HepG2 (cell line): ENCODE measurements around the gene IGFALS. TPM values are rescaled to one million over a fixed set of nuclear protein-coding genes. Genes with fewer than 3 reads are reported as not detected.

ENCODE experiments used
- ATF6 ChIP-seq: sonication (generic); formaldehyde crosslinking; conservative IDR thresholded peaks from 2 replicates; pipeline ENCODE4 v1.4.0; 2020; ENCODE audit warnings: missing genetic modification reagents
- BHLHE40 ChIP-seq: IDR thresholded peaks from 2 replicates; pipeline ENCODE4 v1.6.1; 2011; ENCODE audit warnings: low read length, improper control_type of control experiment
- EZH2 ChIP-seq: conservative IDR thresholded peaks from 2 replicates; pipeline ENCODE4 v1.6.1; 2012; ENCODE audit warnings: mild to moderate bottlenecking, low read depth, low read length, moderate library complexity
- IRF1 ChIP-seq: sonication (generic); formaldehyde crosslinking; IDR thresholded peaks from 2 replicates; pipeline ENCODE4 v1.4.0; 2020; ENCODE audit warnings: low read depth, mild to moderate bottlenecking, missing genetic modification reagents
- ISL2 ChIP-seq: sonication (generic); formaldehyde crosslinking; IDR thresholded peaks from 2 replicates; pipeline ENCODE4 v1.5.0; 2020; ENCODE audit warnings: missing genetic modification reagents
- MEIS1 ChIP-seq: sonication (generic); formaldehyde crosslinking; IDR thresholded peaks from 2 replicates; pipeline ENCODE4 v1.9.0; 2021; ENCODE audit warnings: mild to moderate bottlenecking, missing genetic modification reagents, moderate library complexity, borderline replicate concordance
- MIXL1 ChIP-seq: IDR thresholded peaks from 2 replicates; pipeline ENCODE4 v1.6.1; 2016
- MYPOP ChIP-seq: sonication (generic); formaldehyde crosslinking; IDR thresholded peaks from 2 replicates; pipeline ENCODE4 v1.8.1; 2023; ENCODE audit warnings: mild to moderate bottlenecking, moderate library complexity, missing genetic modification reagents
- NRL ChIP-seq: sonication (generic); formaldehyde crosslinking; IDR thresholded peaks from 2 replicates; pipeline ENCODE4 v1.5.0; 2020; ENCODE audit warnings: missing genetic modification reagents, mild to moderate bottlenecking, moderate library complexity, borderline replicate concordance
- SP140L ChIP-seq: sonication (generic); formaldehyde crosslinking; IDR thresholded peaks from 2 replicates; pipeline ENCODE4 v1.4.0; 2020; ENCODE audit warnings: missing genetic modification reagents, borderline replicate concordance
- STAG1 ChIP-seq: sonication (generic); formaldehyde crosslinking; IDR thresholded peaks from 2 replicates; pipeline ENCODE4 v1.4.0; 2020; ENCODE audit warnings: missing genetic modification reagents
- USF2 ChIP-seq, 2 experiments: sonication (generic) in 1 of 2; formaldehyde crosslinking in 1 of 2; IDR thresholded peaks; 2 replicates each; pipeline versions ENCODE4 v1.5.1 to v1.6.1; 2011 to 2020; ENCODE audit warnings: borderline replicate concordance in 1 of 2, low read depth in 1 of 2, low read length in 1 of 2, mild to moderate bottlenecking in 1 of 2, missing genetic modification reagents in 1 of 2, moderate library complexity in 1 of 2
- ZNF124 ChIP-seq: sonication (generic); formaldehyde crosslinking; IDR thresholded peaks from 2 replicates; pipeline ENCODE4 v1.4.0; 2020; ENCODE audit warnings: missing genetic modification reagents
- ZNF441 ChIP-seq: sonication (generic); formaldehyde crosslinking; IDR thresholded peaks from 2 replicates; pipeline ENCODE4 v1.7.0; 2021; ENCODE audit warnings: missing genetic modification reagents, borderline replicate concordance
- ZNF503 ChIP-seq: sonication (generic); formaldehyde crosslinking; IDR thresholded peaks from 2 replicates; pipeline ENCODE4 v1.4.0; 2020; ENCODE audit warnings: missing genetic modification reagents
- ZNF512B ChIP-seq: sonication (generic); formaldehyde crosslinking; IDR thresholded peaks from 2 replicates; pipeline ENCODE4 v1.5.1; 2020; ENCODE audit warnings: missing genetic modification reagents, mild to moderate bottlenecking, borderline replicate concordance
- ZNF615 ChIP-seq: sonication (generic); formaldehyde crosslinking; IDR thresholded peaks from 2 replicates; pipeline ENCODE4 v1.5.0; 2020; ENCODE audit warnings: mild to moderate bottlenecking, missing genetic modification reagents, borderline replicate concordance
- polyA plus RNA-seq, 8 experiments: library from polyadenylated mRNA; depleted of rRNA in 3 of 8; stranded (reverse) in 7 of 8; unstranded in 1 of 8; fragments of >200 nt; fragmentation: Illumina TruSeq in 4 of 8; extraction: Trizol in 4 of 8; gene quantifications; 2 replicates each; pipeline versions ENCODE4 v1.2.1 to v1.2.3, GENCODE V29; 2011 to 2016; ENCODE audit warnings: low read depth in 4 of 8, missing spikeins in 1 of 8, mixed read lengths in 1 of 8; ENCODE audit not compliant: insufficient read depth in 1 of 8
- total RNA-seq, 5 experiments: library from RNA; depleted of rRNA; stranded (reverse); fragments of >200 nt; fragmentation: Illumina TruSeq; extraction: Trizol; gene quantifications; 2 replicates each; pipeline ENCODE4 v1.2.3, GENCODE V29; 2016; ENCODE audit warnings: low read depth in 1 of 5

IGFALS gene
- total and polyA plus RNA-seq, 2 of the 13 experiments (the other 11 are each of a cell fraction or from before 2014, with no cell fraction given) = 0.34 to 2.4 TPM

GRCh38 chr16:1828645-1829410 lies 35.3 kb upstream of the IGFALS start (continued):
- TF ChIP-seq ZNF512B (CRISPR knock-in tag) (no peak), MYPOP (CRISPR knock-in tag) (no peak), SP140L (CRISPR knock-in tag) (no peak), IRF1 (no peak), ATF6 (CRISPR knock-in tag) (no peak), ISL2 (CRISPR knock-in tag) (peak; percentile 78; the same call in 1 of the 2 replicates), STAG1 (no peak), BHLHE40 (no peak), MEIS1 (CRISPR knock-in tag) (no peak), ZNF124 (CRISPR knock-in tag) (peak; percentile 79; the same call in 1 of the 2 replicates), ZNF615 (no peak), MIXL1 (peak; percentile 92), ZNF441 (CRISPR knock-in tag) (no peak), EZH2 (no peak), ZNF503 (peak; percentile 50; the same call in 1 of the 2 replicates), USF2 (IDR thresholded peaks at IDR 0.05; ENCODE audit: low read depth, low read length) (no peak), USF2 (CRISPR knock-in tag; IDR thresholded peaks at IDR 0.05; ENCODE audit: borderline replicate concordance) (peak; percentile 47; the same call in 1 of the 2 replicates), NRL (no peak)
